ENCODE results near the gene ZNF440.
"Not testable (repeated sequence)": the region's sequence is repeated elsewhere in the genome, so short reads cannot be mapped to it uniquely, and the experiment has no call there.

ZNF440 gene

GRCh38 chr19:11814029-11814699 is at the start of gene ZNF440:
ZNF440 (plus strand) TSS chr19:11814273; CDS start chr19:11814448, 175 bp downstream.
- peak; percentile 83 to 84 for DNase-seq (ENCODE audit: low read depth in 2 of 2)

GRCh38 chr19:11766597-11767591 is 47.2 kb upstream of the ZNF440 start, which contains the start of gene ZNF441:
ZNF441 (plus strand) TSS chr19:11767000; CDS start chr19:11767194, 194 bp downstream.
- peak; percentile 87 to 89 for DNase-seq (ENCODE audit: low read depth in 2 of 2)

- DNase-seq (ENCODE audit: low read depth in 2 of 2): no peak
Measured at GRCh38 chr19:11767633-11768133, 46.4 kb upstream of the ZNF440 start.

- DNase-seq (ENCODE audit: low read depth in 2 of 2): no peak
Measured at GRCh38 chr19:11769995-11770394, 44.1 kb upstream of the ZNF440 start.

- not testable (repeated sequence) for DNase-seq (ENCODE audit: low read depth in 2 of 2)
Measured at GRCh38 chr19:11771520-11771919, 42.6 kb upstream of the ZNF440 start.

- DNase-seq (ENCODE audit: low read depth in 2 of 2): not testable (repeated sequence)
Measured at GRCh38 chr19:11776669-11777068, 37.4 kb upstream of the ZNF440 start.

GRCh38 chr19:11780431-11781020 is 33.5 kb upstream of the ZNF440 start:
- DNase-seq (ENCODE audit: low read depth in 2 of 2): no peak

- DNase-seq (ENCODE audit: low read depth in 2 of 2): no peak
Measured at GRCh38 chr19:11781295-11782057, 32.6 kb upstream of the ZNF440 start.

- no peak for DNase-seq (ENCODE audit: low read depth in 2 of 2)
Measured at GRCh38 chr19:11783767-11784166, 30.3 kb upstream of the ZNF440 start.

GRCh38 chr19:11784356-11784755 is 29.7 kb upstream of the ZNF440 start:
- DNase-seq (ENCODE audit: low read depth in 2 of 2): no peak

GRCh38 chr19:11787536-11787935 is 26.5 kb upstream of the ZNF440 start:
- DNase-seq (ENCODE audit: low read depth in 2 of 2): no peak

- DNase-seq (ENCODE audit: low read depth in 2 of 2): no peak
Measured at GRCh38 chr19:11792942-11793341, 21.1 kb upstream of the ZNF440 start.

- peak; percentile 53 to 65 for DNase-seq (ENCODE audit: low read depth in 2 of 2)
Measured at GRCh38 chr19:11797491-11797890, 16.6 kb upstream of the ZNF440 start.

GRCh38 chr19:11798391-11799330 is 15.4 kb upstream of the ZNF440 start, which contains the start of gene ZNF491:
ZNF491 (plus strand) TSS chr19:11798523; CDS start chr19:11805954, 7,431 bp downstream.
- DNase-seq (ENCODE audit: low read depth in 2 of 2): peak; percentile 78 to 85

GRCh38 chr19:11806354-11807098 is 7.5 kb upstream of the ZNF440 start:
- no peak for DNase-seq (ENCODE audit: low read depth in 2 of 2)

GRCh38 chr19:11807099-11807380 is 7.0 kb upstream of the ZNF440 start:
- no peak for DNase-seq (ENCODE audit: low read depth in 2 of 2)

GRCh38 chr19:11813703-11814028 is 407 bp upstream of the ZNF440 start:
- no peak for DNase-seq (ENCODE audit: low read depth in 2 of 2)

- DNase-seq (ENCODE audit: low read depth in 2 of 2): no peak
Measured at GRCh38 chr19:11814700-11815035, 595 bp downstream of the ZNF440 start.

- no peak for DNase-seq (ENCODE audit: low read depth in 2 of 2)
Measured at GRCh38 chr19:11821474-11822109, 7.5 kb downstream of the ZNF440 start.
